Measurements from ENCODE around the gene UBE2M.

Gene UBE2M

GRCh38 chr19:58569191-58569942 is 11.0 kb upstream of the UBE2M start:
- no peak for TF ChIP-seq CTCF (IDR thresholded peaks at IDR 0.05)
- Histone ChIP-seq H3K27ac (no peak overlapping the region), H3K4me3 (no peak overlapping the region)
- no peak for DNase-seq (ENCODE audit: low spot score)

GRCh38 chr19:58568453-58569130 is 10.2 kb upstream of the UBE2M start:
- DNase-seq (ENCODE audit: low spot score), result no peak
- H3K27ac ChIP-seq, result no peak overlapping the region
- TF ChIP-seq CTCF (IDR thresholded peaks at IDR 0.05), result no peak
- no peak overlapping the region for H3K4me3 ChIP-seq

DNA sequence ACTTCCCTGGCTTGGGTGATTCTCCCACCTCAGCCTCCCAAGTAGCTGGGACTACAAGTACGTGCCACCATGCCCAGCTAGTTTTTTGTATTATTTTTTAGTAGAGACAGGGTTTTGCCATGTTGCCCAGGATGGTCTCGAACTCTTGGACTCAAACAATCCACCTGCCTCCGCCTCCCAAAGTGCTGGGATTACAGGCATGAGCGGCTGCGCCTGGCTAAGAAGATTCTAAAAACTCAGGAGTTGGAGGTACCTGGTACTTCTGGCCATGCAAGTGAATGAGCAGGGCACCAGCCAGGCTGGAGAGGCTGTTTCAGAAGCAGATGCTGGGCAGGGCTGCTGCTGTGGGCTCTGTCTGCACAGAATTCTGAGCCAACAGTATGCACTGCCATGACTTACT is 8.6 kb upstream of the UBE2M start:
- no peak for DNase-seq (ENCODE audit: low spot score)
- no peak for TF ChIP-seq CTCF (IDR thresholded peaks at IDR 0.05)
- Histone ChIP-seq H3K4me3 (no peak overlapping the region), H3K27ac (no peak overlapping the region)

- no peak for TF ChIP-seq CTCF (IDR thresholded peaks at IDR 0.05)
- Histone ChIP-seq H3K4me3 (no peak overlapping the region), H3K27ac (no peak overlapping the region)
- DNase-seq (ENCODE audit: low spot score), result no peak
These were observed 5.4 kb upstream of the UBE2M start for GRCh38 chr19:58563823-58564222.

- TF ChIP-seq CTCF (IDR thresholded peaks at IDR 0.05), result no peak
- DNase-seq (ENCODE audit: low spot score), result no peak
- Histone ChIP-seq H3K4me3 (peak overlapping the region; percentile 73), H3K27ac (peak overlapping the region in 1 of 2 donors; percentile 70)
These were observed 4.7 kb upstream of the UBE2M start for GRCh38 chr19:58563034-58563573.

DNA sequence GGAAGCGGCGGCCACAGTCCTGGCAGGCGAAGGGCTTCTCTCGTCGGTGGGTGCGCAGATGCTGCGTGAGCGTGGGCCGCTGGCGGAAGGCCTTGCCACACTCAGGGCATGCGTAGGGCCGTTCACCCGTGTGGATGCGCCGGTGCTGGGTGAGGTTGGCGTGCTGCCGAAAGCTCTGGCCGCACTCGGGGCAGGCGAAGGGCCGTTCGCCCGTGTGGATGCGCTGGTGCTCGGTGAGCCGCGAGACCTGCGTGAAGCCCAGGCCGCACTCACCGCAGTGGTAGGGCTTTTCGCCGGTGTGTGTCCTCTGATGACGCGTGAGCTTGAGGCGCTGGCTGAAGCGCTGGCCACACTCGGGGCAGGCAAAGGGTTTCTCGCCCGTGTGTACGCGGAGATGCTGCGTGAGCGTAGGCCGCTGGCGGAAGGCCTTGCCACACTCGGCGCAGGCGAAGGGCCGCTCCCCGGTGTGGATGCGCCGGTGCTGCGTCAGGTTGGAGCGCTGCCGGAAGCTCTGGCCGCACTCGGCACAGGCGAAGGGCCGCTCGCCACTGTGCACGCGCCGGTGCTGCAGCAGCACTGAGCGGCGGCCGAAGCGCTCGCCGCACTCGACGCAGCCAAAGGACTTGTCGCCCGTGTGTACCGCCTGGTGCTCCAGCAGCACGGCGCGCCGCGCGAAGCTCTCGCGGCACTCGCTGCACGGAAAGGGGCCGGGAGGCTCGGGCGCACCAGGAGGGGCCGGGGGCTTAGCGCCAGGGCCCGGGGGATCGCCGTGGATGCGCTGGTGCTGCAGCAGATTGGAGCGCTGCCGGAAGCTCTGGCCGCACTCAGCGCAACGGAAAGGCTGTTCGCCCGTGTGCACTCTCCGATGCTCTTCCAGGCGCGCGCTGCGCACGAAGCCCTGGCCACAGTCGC is 4.0 kb upstream of the UBE2M start:
- Histone ChIP-seq H3K27ac (peak overlapping the region in 1 of 2 donors; percentile 70), H3K4me3 (peak overlapping the region; percentile 73)
- TF ChIP-seq CTCF (IDR thresholded peaks at IDR 0.05), result no peak
- no peak for DNase-seq (ENCODE audit: low spot score)

All from coronary artery (tissue), 2 donors.